Ovary (tissue), 9 donors: ENCODE measurements around the gene ATP2C2. TPM values are rescaled to one million over a fixed set of nuclear protein-coding genes. Genes with fewer than 3 reads are reported as not detected.

Experiments
- DNase-seq, 5 donors: peaks; one replicate each; pipeline ENCODE4 v3.0.0-alpha.2; 2019 to 2020
- H3K27ac ChIP-seq, 2 donors: fragments of 200-600 bp; one replicate each; pipeline versions ENCODE4 v1.5.1 to v1.8.0; 2019 to 2022
- H3K27me3 ChIP-seq: fragments of 200-600 bp; one replicate; pipeline ENCODE4 v1.8.0; 2022
- H3K36me3 ChIP-seq: fragments of 200-600 bp; sonication (generic); one replicate; pipeline ENCODE4 v1.5.1; 2019
- H3K4me1 ChIP-seq: one replicate; pipeline ENCODE4 v1.8.1; 2013; ENCODE audit warnings: mild to moderate bottlenecking, moderate library complexity; ENCODE audit not compliant: insufficient read depth
- H3K4me3 ChIP-seq: fragments of 200-600 bp; sonication (generic); one replicate; pipeline ENCODE4 v1.5.1; 2017
- H3K9me3 ChIP-seq, 2 donors: fragments of 200-600 bp in 1 of 2; sonication (generic) in 1 of 2; one replicate each; pipeline versions ENCODE4 v1.5.1 to v1.8.1; 2013 to 2019; ENCODE audit warnings: mild to moderate bottlenecking in 1 of 2, moderate library complexity in 1 of 2
- CTCF ChIP-seq, 3 donors: fragments of 450-650 bp in 2 of 3; fragments of 200-600 bp in 1 of 3; IDR thresholded peaks; one replicate each; pipeline versions ENCODE4 v1.5.1 to v1.8.0; 2016 to 2022; ENCODE audit warnings: antibody characterized with exemption in 3 of 3, mild to moderate bottlenecking in 1 of 3
- EP300 ChIP-seq: sonication (generic); formaldehyde crosslinking; IDR thresholded peaks from one replicate; pipeline ENCODE4 v1.6.1; 2017; ENCODE audit warnings: antibody characterized with exemption
- POLR2A ChIP-seq: fragments of 450-650 bp; IDR thresholded peaks from one replicate; pipeline ENCODE4 v1.6.1; 2017; ENCODE audit warnings: antibody characterized with exemption, mild to moderate bottlenecking, moderate library complexity
- WGBS, 3 donors: extraction: QIAGEN DNeasy Blood & Tissue Kit in 1 of 3; methylation state at CpG; one replicate each; pipeline versions ENCODE4 v1.1.5 to v1.1.7; 2013 to 2017; 5-methylcytosine and 5-hydroxymethylcytosine counted together
- intact Hi-C, 4 donors: fragments of 100-400 bp; cut with DNase I; formaldehyde crosslinking; loops; one replicate each; pipeline versions ENCODE4 v1.11.0 to v1.15.1; 2022 to 2023
- polyA plus RNA-seq, 2 donors: library from polyadenylated mRNA; stranded (reverse); fragments of 200-250 nt in 1 of 2; fragments of 350-450 nt in 1 of 2; fragmentation: Illumina TruSeq in 1 of 2; extraction: RNeasy Lipid Tissue Mini Kit (QIAGEN cat#74804) in 1 of 2; gene quantifications; one replicate each; pipeline ENCODE4 v1.2.3, GENCODE V29; 2013 to 2014
- total RNA-seq, 7 donors: library from RNA; depleted of rRNA in 2 of 7; stranded (reverse); fragments of >200 nt in 2 of 7; fragmentation: NEBNext Ultra II Directional in 3 of 7; extraction: Animal tissue kit (Norgen Biotek cat#: 25700) in 3 of 7; gene quantifications; one replicate each; pipeline versions ENCODE4 v1.1.0 to v1.2.4, GENCODE V29; 2016 to 2023
- donor health status: DM: no; HTN: no; CAD: no; lungs with moderate emphysema.
- donor health status: DM: no; HTN: no; CAD: no.
- donor health status: Bipolar disorder and iron deficiency.
- donor health status: DM: yes; HTN: yes; CAD: no.
- donor health status: DM: no; HTN: no; CAD: no.
- donor health status: DM: yes; HTN: yes; CAD: no.

The ATP2C2 gene
- total and polyA plus RNA-seq, 9 donors, result 0.10 to 8.5 (median 1.3) TPM; not detected in 3

GRCh38 chr16:84500531-84500930, 132.2 kb downstream of the ATP2C2 start:
- Histone ChIP-seq H3K36me3 (no peaks in the 10 kb centered on the region), H3K4me1 (peaks cover 9% of the 10 kb centered on the region), H3K4me3 (no peak overlapping the region), H3K27me3 (no peaks in the 10 kb centered on the region), H3K9me3 (no peaks in the 10 kb centered on the region), H3K27ac (no peak overlapping the region)
- peak in 2 of 5 donors; percentile 10 to 23 for DNase-seq
- intact Hi-C loops, result no loop called here
- WGBS, 3 donors, result 91 to 93% (median 93%) methylated on average over 13 of the region's 13 CpGs
- no peak for TF ChIP-seq EP300
- no peak for TF ChIP-seq POLR2A
- TF ChIP-seq CTCF (IDR thresholded peaks at IDR 0.05), result no peak

GRCh38 chr16:84501077-84501735, 132.9 kb downstream of the ATP2C2 start:
- intact Hi-C loops, result no loop called here
- H3K4me1 ChIP-seq, result peaks cover 10% of the 10 kb centered on the region
- peak in 2 of 5 donors; percentile 26 to 45 for DNase-seq
- no peak for TF ChIP-seq CTCF (IDR thresholded peaks at IDR 0.05)
- no peak for TF ChIP-seq POLR2A
- no peak for TF ChIP-seq EP300
- H3K27me3 ChIP-seq, result no peaks in the 10 kb centered on the region
- no peaks in the 10 kb centered on the region for H3K9me3 ChIP-seq
- no peak overlapping the region for H3K27ac ChIP-seq
- H3K36me3 ChIP-seq, result no peaks in the 10 kb centered on the region
- WGBS, 3 donors, result 90 to 92% (median 91%) methylated on average over 12 of the region's 12 CpGs
- no peak overlapping the region for H3K4me3 ChIP-seq

- Histone ChIP-seq H3K4me3 (no peak overlapping the region), H3K9me3 (no peaks in the 10 kb centered on the region), H3K27ac (no peak overlapping the region), H3K36me3 (no peaks in the 10 kb centered on the region), H3K27me3 (no peaks in the 10 kb centered on the region), H3K4me1 (peaks cover 10% of the 10 kb centered on the region)
- 92 to 95% (median 93%) methylated on average over 13 of the region's 13 CpGs for WGBS, 3 donors
- no peak for TF ChIP-seq EP300
- intact Hi-C loops, result no loop called here
- peak in 2 of 5 donors; percentile 14 to 30 for DNase-seq
Observed at GRCh38 chr16:84502075-84502474, 133.7 kb downstream of the ATP2C2 start.

GRCh38 chr16:84502581-84502980, 134.2 kb downstream of the ATP2C2 start:
- WGBS, 3 donors, result 91 to 98% (median 93%) methylated on average over 6 of the region's 6 CpGs
- intact Hi-C loops, result no loop called here
- H3K27me3 ChIP-seq, result no peaks in the 10 kb centered on the region

More at GRCh38 chr16:84502581-84502980, 134.2 kb downstream of the ATP2C2 start:
- TF ChIP-seq POLR2A (no peak), EP300 (no peak), CTCF (IDR thresholded peaks at IDR 0.05) (no peak)
- Histone ChIP-seq H3K9me3 (no peaks in the 10 kb centered on the region), H3K4me3 (no peak overlapping the region), H3K27ac (no peak overlapping the region), H3K36me3 (no peaks in the 10 kb centered on the region), H3K4me1 (peaks cover 10% of the 10 kb centered on the region)
- DNase-seq, result peak in 2 of 5 donors; percentile 17 to 23
